MV-4-11 (cell line): ENCODE data around the gene EXOC3L4.

Experiments
- DNase-seq: peaks from one replicate; lab custom pipeline; 2025; lab: John Stamatoyannopoulos, UW

Gene EXOC3L4

GRCh38 chr14:103091041-103091882, 3.3 kb upstream of the EXOC3L4 start:
- peak; percentile 76 for DNase-seq

- no peak for DNase-seq
These were observed 2.7 kb upstream of the EXOC3L4 start for GRCh38 chr14:103091883-103092222.

GRCh38 chr14:103093856-103094405, 594 bp upstream of the EXOC3L4 start:
- DNase-seq: no peak

GRCh38 chr14:103095210-103095778, 769 bp downstream of the EXOC3L4 start:
- no peak for DNase-seq

GRCh38 chr14:103096387-103096786, 1.9 kb downstream of the EXOC3L4 start:
- DNase-seq: no peak

- DNase-seq: no peak
These were observed 2.9 kb downstream of the EXOC3L4 start for GRCh38 chr14:103097244-103097993.

GRCh38 chr14:103097994-103098957, 3.8 kb downstream of the EXOC3L4 start:
- no peak for DNase-seq

- DNase-seq: no peak
These were observed 4.7 kb downstream of the EXOC3L4 start for GRCh38 chr14:103099081-103099732.

GRCh38 chr14:103099733-103100280, 5.3 kb downstream of the EXOC3L4 start:
- DNase-seq: no peak

GRCh38 chr14:103100281-103101121, 6.0 kb downstream of the EXOC3L4 start:
- DNase-seq: no peak

- DNase-seq: no peak
These were observed 6.9 kb downstream of the EXOC3L4 start for GRCh38 chr14:103101257-103101962.

- DNase-seq: no peak
These were observed 7.6 kb downstream of the EXOC3L4 start for GRCh38 chr14:103101963-103102688.

GRCh38 chr14:103102689-103103260, 8.2 kb downstream of the EXOC3L4 start:
- no peak for DNase-seq

GRCh38 chr14:103103461-103104388, 9.2 kb downstream of the EXOC3L4 start:
- DNase-seq: peak; percentile 40

GRCh38 chr14:103104389-103104653, 9.8 kb downstream of the EXOC3L4 start:
- no peak for DNase-seq

- peak; percentile 34 for DNase-seq
These were observed 10.3 kb downstream of the EXOC3L4 start for GRCh38 chr14:103104654-103105452.
